NCI-H748 treated with DMSO at 0.1 percent for 48 hours (cell line): ENCODE measurements around the gene IPO4.

ENCODE experiments used
- DNase-seq: peaks from one replicate; lab custom pipeline; 2025; lab: John Stamatoyannopoulos, UW

IPO4 gene

DNA sequence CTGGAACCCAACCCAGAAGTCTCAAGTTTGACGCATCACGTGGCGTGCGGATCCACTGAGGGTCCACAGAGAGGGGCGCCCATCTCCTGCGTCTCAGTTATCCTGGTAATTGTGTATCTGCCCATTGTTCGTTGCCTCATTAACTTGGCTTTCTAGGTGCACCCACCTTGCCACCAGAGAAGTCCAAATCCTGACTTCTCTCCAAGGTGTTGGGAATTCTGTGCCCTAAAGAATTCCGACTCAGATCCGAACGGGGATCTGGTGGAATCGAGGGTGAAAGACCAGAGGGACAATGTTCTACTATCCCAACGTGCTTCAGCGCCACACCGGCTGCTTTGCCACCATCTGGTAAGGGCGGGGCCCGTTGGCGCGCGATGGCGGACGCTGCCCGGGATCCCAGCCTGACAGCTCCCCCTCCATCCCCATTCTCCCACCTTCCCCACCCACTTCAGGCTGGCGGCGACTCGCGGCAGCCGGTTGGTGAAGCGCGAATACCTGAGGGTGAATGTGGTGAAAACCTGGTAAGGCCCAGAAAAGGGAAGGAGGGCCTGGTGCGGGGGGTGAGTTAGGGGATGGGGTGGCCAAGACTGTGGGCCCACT, 16.3 kb downstream of the IPO4 start:
- no peak for DNase-seq

DNA sequence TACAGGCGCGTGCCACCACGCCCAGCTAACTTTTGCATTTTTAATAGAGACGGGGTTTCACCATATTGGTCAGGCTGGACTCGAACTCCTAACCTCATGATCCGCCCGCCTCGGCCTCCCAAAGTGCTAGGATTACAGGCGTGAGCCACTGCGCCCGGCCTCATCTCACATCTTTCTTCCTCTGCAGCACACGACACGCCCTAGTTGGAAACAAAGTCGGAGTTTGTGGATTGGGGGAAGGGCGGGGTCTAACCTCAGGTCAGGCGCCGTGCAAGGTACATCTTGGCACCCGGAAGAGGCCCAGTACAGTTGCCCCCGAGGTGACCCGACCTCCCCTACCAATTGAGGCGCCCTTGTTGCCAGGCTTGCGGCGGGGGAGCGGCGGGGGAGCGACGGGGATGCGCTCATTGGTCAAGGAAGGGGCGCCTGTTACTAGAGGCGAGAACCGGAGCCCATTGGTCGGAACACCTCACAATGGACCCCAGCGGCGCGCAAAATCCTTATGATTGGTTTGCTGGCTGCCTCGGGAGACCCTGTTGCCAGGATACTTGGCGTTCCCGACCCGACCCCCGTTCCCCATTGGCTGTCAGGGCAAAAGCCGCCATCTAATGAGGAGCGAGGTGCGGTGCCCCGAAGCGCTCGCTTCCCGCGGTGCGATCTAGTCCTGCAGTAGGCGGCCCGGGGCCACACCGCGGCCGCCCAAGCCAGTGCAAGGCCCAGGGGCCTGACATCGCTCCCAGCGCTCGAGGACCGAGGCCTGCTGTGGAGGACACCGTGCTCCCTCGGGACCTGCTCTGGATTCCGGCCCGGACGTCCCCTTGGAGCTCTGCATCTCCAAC, 17.0 kb downstream of the IPO4 start, which contains the start of gene REC8:
Gene REC8 (plus strand): TSS at position 659 of the 839 bp plus-strand sequence. CDS start 473 bp downstream, outside the sequence.
- peak; percentile 84 for DNase-seq

DNA sequence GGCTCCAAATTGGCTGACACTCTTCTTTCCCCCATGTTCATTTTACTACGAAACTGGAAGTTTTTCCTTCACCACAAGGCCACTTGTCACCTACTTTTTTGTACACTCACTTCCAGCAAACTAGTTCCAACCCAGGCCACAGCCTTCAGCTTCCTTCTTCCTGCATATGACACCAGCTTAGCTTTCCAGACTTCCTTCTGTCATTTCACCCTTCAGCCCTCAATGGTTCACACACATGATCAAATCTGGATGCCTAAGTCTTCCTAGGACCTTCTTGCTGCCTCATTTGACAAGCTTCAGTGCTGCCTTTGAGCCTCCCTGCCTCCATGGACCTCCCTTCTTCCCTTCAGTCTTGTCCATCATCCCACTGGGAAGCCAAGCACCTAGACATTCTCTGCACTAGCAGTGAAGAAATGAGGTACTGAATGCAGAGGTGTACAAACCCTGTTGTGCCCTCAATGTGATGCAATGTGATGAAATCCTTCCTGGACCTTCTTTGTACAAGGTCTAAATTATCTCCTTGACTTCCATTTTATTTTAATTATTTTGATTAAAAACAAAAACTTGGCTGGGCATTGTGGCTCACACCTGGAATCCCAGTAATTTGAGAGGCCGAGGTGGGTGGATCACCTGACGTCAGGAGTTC, 21.0 kb downstream of the IPO4 start:
- no peak for DNase-seq

DNA sequence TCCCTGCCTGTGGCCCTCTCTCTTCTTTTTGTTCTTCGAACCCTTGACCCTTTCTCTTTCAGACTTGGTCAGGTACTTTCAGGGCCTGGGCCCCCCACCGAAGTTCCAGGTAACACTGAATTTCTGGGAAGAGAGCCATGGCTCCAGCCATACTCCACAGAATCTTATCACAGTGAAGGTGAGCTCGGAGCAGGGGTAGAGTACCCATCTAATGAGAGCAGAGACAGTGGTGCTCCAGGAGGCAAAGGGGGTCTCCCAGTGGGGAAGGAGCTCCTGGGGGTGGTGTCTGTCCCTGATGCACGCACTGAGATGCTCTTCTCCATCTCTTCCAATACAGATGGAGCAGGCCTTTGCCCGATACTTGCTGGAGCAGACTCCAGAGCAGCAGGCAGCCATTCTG, 22.8 kb downstream of the IPO4 start:
- DNase-seq, result no peak

DNA sequence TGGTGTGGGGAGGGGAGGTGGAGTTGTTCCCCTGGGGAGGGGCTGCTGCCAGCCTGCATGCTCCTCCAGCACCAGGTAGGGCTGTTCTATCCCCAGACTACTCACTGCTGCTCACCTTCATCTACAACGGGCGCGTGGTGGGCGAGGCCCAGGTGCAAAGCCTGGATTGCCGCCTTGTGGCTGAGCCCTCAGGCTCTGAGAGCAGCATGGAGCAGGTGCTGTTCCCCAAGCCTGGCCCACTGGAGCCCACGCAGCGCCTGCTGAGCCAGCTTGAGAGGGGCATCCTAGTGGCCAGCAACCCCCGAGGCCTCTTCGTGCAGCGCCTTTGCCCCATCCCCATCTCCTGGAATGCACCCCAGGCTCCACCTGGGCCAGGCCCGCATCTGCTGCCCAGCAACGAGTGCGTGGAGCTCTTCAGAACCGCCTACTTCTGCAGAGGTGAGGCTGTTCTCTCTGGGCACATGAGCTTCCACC, 24.1 kb downstream of the IPO4 start:
- DNase-seq, result no peak

DNA sequence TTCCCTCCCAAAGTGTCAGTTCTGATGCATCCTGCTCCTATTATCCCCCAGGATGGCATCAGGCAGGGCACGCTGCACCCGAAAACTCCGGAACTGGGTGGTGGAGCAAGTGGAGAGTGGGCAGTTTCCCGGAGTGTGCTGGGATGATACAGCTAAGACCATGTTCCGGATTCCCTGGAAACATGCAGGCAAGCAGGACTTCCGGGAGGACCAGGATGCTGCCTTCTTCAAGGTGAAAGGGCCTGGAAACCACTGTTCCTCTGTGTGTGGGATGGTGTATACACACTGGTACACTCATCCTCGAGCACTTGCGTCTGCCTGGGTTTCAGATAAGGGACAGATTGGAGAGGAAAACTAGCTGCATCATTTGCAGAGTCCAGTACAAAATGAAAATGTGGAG, 26.5 kb downstream of the IPO4 start:
- DNase-seq, result no peak

DNA sequence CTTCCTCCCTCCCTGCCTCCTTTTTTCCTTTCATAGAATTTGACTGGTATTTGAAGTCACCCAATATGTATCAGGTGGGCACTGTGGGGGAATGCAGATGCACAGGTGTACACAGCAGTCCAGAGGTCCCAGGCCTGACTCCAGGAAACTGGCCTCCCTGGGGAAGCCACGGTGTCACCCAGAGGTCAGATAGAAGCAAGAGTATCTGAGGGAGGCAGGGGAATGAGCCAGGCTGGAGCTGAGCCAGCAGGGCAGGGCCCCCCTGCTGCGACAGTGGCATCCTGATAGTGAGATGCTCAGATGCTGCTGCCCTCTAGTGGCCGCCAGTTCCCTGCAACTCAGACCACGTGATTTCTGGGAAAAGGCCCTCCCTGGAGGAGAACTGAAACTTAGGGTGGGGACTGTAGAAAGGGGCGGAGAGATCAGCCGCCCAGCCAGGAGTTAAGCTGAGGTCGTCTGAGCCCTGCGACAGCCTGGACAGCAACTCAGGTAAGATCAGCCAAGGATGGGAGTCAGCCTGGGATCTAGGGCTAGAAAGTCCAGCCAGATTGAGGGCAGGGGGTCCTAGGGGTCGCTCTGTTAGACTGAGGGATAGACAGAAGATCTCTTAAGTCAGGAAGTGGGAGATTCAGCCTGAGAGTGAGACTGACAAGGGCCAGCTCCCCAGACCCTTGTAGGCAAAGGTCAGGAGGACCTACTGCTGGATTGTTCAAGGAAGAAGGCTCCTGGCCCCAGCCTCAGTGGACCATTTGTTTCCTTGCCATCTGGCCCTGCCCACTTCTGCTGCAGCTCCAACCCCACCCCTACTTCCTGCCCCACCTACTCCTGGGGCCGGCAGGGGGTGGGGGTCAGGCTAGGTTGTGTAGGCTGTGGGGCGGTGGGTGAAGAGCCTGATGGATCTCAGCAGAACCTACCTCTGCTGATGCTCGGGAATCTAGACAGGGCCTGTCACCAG, 27.5 kb downstream of the IPO4 start, which contains the start of gene IRF9:
Gene IRF9 (plus strand): TSS at position 416 of the 955 bp plus-strand sequence. CDS start 880 bp downstream, outside the sequence.
- peak; percentile 94 for DNase-seq

DNA sequence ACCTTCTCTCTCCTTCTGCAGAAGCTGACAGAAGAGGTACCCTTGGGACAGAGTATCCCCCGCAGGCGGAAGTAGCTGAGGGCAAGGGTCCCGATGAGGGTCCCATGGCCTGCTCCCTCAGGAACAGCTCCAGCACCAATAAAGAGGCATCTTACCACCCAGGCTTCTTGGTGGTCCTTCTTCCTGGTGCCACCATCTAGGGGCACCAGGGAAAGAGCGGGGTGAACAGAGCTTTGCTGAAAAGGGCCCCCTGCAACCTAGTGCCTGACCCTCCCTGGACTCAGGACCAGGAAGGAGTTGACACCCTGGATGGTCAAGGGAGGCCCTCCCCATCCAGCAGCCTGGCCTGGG, 28.1 kb downstream of the IPO4 start:
- no peak for DNase-seq

DNA sequence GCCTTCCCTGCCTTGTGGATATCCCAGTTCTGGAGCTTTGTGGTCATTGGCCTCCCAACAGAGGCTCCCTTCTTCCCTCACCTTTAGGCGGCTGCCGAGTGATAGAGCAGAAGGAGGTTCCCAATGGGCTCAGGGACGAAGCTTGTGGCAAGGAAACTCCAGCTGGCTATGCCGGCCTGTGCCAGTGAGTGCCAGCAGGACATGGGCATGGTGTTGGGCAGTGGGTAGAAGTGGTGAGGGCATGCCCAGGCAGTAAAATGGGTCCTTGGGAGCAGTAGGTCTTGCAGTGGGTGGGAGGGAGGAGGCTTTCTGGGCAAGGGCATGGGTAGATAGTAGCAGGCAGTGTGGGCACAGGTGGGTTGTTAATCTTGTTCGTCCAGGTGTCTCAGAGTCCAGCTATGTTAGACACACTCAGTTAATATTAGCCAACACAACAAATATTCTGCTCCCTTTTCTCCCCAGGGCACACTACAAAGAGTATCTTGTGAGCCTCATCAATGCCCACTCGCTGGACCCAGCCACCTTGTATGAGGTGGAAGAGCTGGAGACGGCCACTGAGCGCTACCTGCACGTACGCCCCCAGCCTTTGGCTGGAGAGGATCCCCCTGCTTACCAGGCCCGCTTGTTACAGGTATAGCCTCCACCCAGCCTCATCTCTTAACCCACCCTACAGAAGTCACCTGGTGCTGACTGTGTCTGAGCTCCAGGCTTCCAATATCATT, 28.7 kb downstream of the IPO4 start:
- DNase-seq, result no peak

DNA sequence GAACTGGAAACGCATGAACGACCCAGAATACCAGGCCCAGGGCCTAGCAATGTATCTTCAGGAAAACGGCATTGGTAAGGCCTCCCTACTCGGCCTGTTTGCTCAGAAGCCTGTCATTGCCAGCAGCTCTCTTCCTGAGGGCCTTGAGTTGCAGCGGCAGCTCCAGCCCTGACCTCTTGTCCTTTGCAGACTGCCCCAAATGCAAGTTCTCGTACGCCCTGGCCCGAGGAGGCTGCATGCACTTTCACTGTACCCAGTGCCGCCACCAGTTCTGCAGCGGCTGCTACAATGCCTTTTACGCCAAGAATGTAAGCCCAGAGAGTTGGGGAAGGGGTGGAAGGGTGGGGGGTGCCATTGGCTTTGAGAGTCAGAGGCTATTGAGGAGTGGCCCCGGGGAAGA, 31.3 kb downstream of the IPO4 start:
- no peak for DNase-seq

DNA sequence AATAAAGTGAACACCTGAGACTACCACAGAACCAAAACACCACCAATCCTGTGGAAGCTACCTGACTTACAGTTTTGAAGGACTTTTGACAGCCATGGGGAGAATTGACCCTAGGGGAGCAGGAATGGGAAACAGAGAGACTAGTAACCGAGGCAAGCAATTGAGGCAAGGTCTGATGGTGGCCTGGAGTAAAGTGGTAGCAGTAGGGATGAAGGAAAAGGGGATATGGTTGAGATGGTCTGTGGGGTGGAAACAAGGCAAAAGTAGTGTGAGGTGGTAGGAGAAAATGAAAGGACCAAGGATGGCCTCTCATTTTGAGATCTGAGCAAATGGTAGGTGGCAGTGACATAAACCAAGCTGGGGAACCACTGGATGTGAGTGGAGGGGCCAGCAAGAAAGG, 31.8 kb downstream of the IPO4 start:
- no peak for DNase-seq

DNA sequence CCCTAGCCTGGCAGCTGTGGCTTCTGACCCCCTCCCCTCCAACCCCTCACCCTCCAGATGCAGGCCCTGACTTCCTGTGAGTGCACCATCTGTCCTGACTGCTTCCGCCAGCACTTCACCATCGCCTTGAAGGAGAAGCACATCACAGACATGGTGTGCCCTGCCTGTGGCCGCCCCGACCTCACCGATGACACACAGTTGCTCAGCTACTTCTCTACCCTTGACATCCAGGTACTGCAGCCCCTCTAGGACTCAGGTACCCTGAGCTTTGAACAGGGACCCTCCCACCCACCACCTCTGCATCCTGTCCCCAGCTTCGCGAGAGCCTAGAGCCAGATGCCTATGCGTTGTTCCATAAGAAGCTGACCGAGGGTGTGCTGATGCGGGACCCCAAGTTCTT, 33.5 kb downstream of the IPO4 start:
- DNase-seq, result no peak

DNA sequence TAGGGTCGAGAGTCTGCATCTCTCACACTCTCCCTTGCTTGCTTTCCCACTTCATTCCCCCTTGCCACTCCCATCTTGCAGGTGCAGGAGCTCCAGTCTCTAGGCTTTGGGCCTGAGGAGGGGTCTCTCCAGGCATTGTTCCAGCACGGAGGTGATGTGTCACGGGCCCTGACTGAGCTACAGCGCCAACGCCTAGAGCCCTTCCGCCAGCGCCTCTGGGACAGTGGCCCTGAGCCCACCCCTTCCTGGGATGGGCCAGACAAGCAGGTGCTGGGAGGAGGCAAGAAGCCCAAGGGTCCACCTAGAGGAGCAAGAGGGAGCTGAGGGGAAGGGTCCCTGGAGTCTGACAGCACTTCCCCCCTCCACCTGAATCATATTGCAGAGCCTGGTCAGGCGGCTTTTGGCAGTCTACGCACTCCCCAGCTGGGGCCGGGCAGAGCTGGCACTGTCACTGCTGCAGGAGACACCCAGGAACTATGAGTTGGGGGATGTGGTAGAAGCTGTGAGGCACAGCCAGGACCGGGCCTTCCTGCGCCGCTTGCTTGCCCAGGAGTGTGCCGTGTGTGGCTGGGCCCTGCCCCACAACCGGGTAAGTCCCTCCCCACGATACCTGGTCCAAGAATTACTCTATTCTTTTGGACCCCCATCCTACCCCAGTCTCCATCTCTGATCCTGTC, 37.1 kb downstream of the IPO4 start:
- no peak for DNase-seq

DNA sequence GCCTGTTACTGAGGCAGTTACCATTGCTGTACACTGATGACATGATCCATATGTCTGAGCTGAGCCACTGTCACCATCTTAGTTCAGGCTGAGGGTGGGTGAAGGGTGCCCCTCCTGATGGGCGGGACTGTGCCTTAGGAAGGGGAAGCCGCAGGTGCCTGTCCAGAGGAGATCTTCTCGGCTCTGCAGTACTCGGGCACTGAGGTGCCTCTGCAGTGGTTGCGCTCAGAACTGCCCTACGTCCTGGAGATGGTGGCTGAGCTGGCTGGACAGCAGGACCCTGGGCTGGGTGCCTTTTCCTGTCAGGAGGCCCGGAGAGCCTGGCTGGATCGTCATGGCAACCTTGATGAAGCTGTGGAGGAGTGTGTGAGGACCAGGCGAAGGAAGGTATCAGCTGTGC, 37.6 kb downstream of the IPO4 start:
- no peak for DNase-seq

DNA sequence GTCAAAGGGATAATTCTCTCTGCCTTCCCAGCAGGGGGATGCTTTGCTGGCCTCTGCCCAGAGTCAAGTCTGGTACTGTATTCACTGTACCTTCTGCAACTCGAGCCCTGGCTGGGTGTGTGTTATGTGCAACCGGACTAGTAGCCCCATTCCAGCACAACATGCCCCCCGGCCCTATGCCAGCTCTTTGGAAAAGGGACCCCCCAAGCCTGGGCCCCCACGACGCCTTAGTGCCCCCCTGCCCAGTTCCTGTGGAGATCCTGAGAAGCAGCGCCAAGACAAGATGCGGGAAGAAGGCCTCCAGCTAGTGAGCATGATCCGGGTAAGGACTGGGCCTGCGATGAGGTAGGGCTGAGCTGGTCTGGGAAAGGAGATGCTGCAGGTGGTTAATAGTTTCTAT, 38.0 kb downstream of the IPO4 start:
- no peak for DNase-seq

DNA sequence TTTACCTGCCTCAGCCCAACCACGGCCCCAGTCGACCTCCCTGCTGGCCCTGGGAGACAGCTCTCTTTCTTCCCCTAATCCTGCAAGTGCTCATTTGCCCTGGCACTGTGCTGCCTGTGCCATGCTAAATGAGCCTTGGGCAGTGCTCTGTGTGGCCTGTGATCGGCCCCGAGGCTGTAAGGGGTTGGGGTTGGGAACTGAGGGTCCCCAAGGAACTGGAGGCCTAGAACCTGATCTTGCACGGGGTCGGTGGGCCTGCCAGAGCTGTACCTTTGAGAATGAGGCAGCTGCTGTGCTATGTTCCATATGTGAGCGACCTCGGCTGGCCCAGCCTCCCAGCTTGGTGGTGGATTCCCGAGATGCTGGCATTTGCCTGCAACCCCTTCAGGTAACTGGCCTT, 38.6 kb downstream of the IPO4 start:
- no peak for DNase-seq

DNA sequence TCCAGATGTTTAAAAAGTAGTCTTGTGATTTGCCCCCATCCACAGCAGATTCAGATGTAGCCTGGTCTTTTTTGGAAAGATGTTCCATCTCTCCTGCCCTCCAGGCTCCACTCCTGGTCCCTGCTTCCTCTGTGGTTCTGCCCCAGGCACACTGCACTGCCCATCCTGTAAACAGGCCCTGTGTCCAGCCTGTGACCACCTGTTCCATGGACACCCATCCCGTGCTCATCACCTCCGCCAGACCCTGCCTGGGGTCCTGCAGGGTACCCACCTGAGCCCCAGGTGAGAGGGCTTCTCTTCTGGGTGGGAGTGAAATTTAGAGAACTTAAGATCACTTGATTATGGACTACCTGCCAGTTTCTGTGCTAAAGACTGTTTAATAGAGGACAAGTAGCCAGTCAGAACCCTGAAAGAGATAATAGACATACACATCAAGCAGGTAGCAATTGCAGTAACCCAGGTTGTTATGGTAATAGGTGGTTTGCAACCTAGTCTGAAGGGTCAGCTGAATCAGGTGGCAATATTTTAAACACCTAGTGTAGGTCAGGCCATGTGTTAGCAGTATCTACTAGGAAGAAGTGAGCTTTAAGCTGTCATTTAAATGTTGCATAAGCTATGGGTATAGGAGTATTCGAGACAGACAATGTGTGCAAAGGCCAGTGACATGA, 39.2 kb downstream of the IPO4 start:
- no peak for DNase-seq

DNA sequence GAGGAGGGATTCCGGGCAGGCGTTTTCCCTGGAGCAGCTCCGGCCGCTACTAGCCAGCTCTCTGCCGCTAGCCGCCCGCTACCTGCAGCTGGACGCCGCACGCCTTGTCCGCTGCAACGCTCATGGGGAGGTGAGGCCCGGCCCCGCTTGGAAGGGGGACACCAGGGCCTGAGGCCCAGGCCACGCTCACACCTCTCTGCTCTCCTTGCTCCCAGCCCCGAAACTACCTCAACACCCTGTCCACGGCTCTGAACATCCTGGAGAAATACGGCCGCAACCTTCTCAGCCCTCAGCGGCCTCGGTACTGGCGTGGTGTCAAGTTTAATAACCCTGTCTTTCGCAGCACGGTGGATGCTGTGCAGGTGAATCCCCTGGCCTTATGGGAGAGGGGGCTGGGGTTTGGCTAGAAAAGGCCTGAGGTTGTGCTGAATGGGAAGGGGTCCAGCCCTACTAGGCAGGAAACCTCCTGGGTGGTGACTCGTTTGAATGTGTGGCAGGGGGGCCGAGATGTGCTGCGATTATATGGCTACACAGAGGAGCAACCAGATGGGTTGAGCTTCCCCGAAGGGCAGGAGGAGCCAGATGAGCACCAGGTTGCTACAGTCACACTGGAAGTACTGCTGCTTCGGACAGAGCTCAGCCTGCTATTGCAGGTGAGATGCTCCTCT, 40.7 kb downstream of the IPO4 start:
- DNase-seq, result no peak

DNA sequence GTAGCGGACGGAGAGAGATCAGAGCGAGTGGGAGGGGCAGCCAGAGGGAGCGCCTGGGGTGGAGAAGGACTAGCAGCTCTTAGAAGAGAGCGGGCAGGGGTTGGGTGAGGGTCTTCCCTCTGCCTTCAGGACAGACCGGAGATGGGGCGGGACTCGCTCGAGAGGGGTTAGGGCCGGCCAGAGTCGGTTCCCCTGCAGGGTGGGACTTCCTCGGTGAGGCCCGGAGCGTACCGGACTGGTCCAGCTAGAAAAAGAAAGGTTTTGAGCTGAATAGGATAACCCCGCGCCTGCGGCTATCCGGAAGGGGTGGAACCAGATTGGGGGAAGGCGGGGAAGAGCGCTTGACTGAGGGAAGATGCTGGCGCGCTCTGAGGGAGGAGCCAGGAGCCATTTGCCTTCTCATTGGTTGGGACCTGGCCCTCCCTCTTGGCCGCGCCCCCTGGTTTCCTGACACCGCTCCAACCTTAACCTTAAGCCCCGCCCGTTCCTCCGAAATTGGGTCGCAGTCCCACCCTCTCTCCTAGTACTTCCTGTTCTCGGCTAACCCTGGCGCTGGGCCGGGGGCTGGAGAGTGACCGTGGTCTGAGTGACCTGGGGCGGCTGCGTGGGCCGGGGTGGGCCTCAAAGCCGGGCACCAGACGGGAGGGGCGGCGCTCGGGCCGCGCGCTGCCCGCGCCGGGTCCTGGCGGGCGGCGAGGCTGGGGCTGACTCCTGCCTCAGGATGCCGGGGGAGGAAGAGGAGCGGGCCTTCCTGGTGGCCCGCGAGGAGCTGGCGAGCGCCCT, 41.4 kb downstream of the IPO4 start, which contains the start of gene RNF31:
Gene RNF31 (plus strand): TSS at position 521 of the 783 bp plus-strand sequence. CDS start 201 bp downstream, at position 722.
- peak; percentile 96 for DNase-seq
